ENCODE results near the gene SLF2.

SLF2 gene

DNA sequence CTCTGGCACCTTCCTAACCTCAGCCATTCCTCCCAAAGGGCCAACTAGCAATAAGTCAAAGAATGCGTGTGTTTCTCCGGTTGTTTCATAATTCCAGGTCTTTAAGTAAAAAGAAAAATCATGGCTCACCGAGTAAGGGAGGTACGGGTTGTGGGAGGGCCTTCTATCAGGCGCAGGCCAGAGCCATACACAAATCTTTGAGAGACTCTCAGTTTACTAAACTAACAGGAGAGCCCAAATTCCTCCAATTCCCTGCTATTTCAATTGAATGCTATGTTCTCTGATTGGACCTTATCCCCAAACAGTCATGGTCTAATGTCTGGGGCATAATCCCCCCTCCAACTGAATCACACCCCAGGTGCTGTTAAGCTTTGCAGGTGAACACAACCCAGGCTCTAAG is 26.2 kb upstream of the SLF2 start:
- TF ChIP-seq, protein P1, sequence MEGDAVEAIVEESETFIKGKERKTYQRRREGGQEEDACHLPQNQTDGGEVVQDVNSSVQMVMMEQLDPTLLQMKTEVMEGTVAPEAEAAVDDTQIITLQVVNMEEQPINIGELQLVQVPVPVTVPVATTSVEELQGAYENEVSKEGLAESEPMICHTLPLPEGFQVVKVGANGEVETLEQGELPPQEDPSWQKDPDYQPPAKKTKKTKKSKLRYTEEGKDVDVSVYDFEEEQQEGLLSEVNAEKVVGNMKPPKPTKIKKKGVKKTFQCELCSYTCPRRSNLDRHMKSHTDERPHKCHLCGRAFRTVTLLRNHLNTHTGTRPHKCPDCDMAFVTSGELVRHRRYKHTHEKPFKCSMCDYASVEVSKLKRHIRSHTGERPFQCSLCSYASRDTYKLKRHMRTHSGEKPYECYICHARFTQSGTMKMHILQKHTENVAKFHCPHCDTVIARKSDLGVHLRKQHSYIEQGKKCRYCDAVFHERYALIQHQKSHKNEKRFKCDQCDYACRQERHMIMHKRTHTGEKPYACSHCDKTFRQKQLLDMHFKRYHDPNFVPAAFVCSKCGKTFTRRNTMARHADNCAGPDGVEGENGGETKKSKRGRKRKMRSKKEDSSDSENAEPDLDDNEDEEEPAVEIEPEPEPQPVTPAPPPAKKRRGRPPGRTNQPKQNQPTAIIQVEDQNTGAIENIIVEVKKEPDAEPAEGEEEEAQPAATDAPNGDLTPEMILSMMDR (IDR thresholded peaks at IDR 0.05; ENCODE audit: insufficient read depth, low read depth, low read length, missing control alignments), result no peak
- no peak for DNase-seq (ENCODE audit: low read depth)

GRCh38 chr10:100886963-100887362 is 25.8 kb upstream of the SLF2 start:
- DNase-seq (ENCODE audit: low read depth), result no peak
- no peak overlapping the region for H3K4me3 ChIP-seq (ENCODE audit: low read length)
- TF ChIP-seq, protein P1 (IDR thresholded peaks at IDR 0.05; ENCODE audit: insufficient read depth, low read depth, low read length, missing control alignments), result no peak

More for the DNA sequence above, 26.2 kb upstream of the SLF2 start:
- no peak overlapping the region for H3K4me3 ChIP-seq (ENCODE audit: low read length)

DNA sequence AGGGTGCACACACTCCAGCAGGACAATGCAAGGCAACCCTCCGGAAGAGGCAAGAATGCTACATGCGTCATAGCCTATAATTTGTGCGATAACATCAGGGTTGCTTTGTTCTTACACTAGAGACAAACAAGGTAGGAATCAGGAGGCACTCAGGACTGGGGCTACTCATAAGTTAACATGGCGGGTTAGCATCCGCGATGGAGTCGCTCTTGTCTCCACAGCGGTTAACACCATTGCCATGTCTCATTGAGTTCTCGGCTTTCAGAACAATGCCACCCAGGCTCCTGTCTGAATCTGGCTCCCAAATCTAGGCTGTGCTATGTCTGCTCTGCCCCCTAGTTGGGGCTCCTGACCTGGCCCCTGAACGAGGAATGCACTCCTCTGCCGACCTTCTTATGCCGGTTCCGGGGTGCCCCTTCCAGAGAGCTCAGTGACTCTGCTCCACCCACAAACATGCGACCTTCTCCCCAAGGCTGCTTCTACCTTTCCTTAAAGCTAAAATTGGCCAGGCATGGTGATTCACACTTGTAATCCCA is 24.9 kb upstream of the SLF2 start:
- DNase-seq (ENCODE audit: low read depth), result no peak
- TF ChIP-seq, protein P1 (IDR thresholded peaks at IDR 0.05; ENCODE audit: insufficient read depth, low read depth, low read length, missing control alignments), result no peak
- H3K4me3 ChIP-seq (ENCODE audit: low read length), result no peak overlapping the region

- TF ChIP-seq, protein P1 (IDR thresholded peaks at IDR 0.05; ENCODE audit: insufficient read depth, low read depth, low read length, missing control alignments), result peak; percentile 17
Observed at GRCh38 chr10:100888957-100889356, 23.8 kb upstream of the SLF2 start.

GRCh38 chr10:100889546-100889945 is 23.2 kb upstream of the SLF2 start:
- TF ChIP-seq, protein P1 (IDR thresholded peaks at IDR 0.05; ENCODE audit: insufficient read depth, low read depth, low read length, missing control alignments), result no peak
- DNase-seq (ENCODE audit: low read depth), result no peak

More at GRCh38 chr10:100888957-100889356, 23.8 kb upstream of the SLF2 start:
- H3K4me3 ChIP-seq (ENCODE audit: low read length), result no peak overlapping the region
- peak; percentile 19 for DNase-seq (ENCODE audit: low read depth)

GRCh38 chr10:100890141-100890672 is 22.6 kb upstream of the SLF2 start:
- no peak overlapping the region for H3K4me3 ChIP-seq (ENCODE audit: low read length)
- no peak for DNase-seq (ENCODE audit: low read depth)
- TF ChIP-seq, protein P1 (IDR thresholded peaks at IDR 0.05; ENCODE audit: insufficient read depth, low read depth, low read length, missing control alignments), result no peak

More at GRCh38 chr10:100889546-100889945, 23.2 kb upstream of the SLF2 start:
- no peak overlapping the region for H3K4me3 ChIP-seq (ENCODE audit: low read length)
